Bronchial epithelial cell (primary cell): ENCODE results near the gene IFFO2. TPM values are rescaled to one million over a fixed set of nuclear protein-coding genes. Genes with fewer than 3 reads are reported as not detected.

ENCODE experiments used
- DNase-seq: peaks from one replicate; pipeline ENCODE4 v3.0.0-alpha.2; 2010; ENCODE audit warnings: low read depth
- FAIRE-seq: peaks from 2 replicates; lab custom pipeline; 2011; peaks lifted over from hg19 to GRCh38; lab: Jason Lieb, UNC
- H3K27me3 ChIP-seq: 2 replicates; pipeline ENCODE4 v1.5.1; 2011; ENCODE audit warnings: low read length; ENCODE audit not compliant: control insufficient read depth, insufficient read depth
- H3K36me3 ChIP-seq: 2 replicates; pipeline ENCODE4 v1.5.1; 2011; ENCODE audit warnings: low read length; ENCODE audit not compliant: control insufficient read depth, insufficient read depth
- H3K4me3 ChIP-seq: 2 replicates; pipeline ENCODE4 v1.5.1; 2011; ENCODE audit warnings: mild to moderate bottlenecking, low read depth, low read length, control low read depth
- total RNA-seq: library from RNA; depleted of rRNA; stranded (reverse); fragments of >200 nt; gene quantifications from 2 replicates; pipeline ENCODE4 v1.2.1, GENCODE V29; 2014
- TF ChIP-seq, protein P1 (sequence below): IDR thresholded peaks from 2 replicates; pipeline ENCODE4 v1.5.1; 2011; ENCODE audit warnings: mild to moderate bottlenecking, moderate library complexity, low read length, control low read depth, inconsistent platforms; ENCODE audit not compliant: insufficient read depth, severe bottlenecking

IFFO2 gene
- total RNA-seq, 1 donor from 2014 or later, result 11.8 TPM

DNA sequence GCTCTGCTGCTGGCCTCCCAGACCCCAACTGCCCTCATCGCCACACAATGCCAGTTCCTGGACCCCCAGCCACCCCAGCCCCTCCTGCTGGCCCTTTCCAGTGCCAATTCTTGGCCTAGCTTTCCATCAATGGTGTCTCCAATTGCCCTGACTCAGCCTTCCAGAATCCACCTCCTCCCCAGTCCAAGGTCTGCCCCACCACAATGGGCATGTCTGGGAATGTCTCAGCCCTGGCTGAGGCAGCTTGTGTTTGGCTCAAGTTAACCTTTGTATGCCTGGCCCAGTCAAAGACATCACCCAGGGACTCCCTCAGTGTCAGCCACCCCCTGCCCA is 70.5 kb downstream of the IFFO2 start:
- Histone ChIP-seq H3K36me3 (peaks cover 9% of the 10 kb centered on the region), H3K27me3 (no peaks in the 10 kb centered on the region), H3K4me3 (no peak overlapping the region)
- TF ChIP-seq, protein P1, sequence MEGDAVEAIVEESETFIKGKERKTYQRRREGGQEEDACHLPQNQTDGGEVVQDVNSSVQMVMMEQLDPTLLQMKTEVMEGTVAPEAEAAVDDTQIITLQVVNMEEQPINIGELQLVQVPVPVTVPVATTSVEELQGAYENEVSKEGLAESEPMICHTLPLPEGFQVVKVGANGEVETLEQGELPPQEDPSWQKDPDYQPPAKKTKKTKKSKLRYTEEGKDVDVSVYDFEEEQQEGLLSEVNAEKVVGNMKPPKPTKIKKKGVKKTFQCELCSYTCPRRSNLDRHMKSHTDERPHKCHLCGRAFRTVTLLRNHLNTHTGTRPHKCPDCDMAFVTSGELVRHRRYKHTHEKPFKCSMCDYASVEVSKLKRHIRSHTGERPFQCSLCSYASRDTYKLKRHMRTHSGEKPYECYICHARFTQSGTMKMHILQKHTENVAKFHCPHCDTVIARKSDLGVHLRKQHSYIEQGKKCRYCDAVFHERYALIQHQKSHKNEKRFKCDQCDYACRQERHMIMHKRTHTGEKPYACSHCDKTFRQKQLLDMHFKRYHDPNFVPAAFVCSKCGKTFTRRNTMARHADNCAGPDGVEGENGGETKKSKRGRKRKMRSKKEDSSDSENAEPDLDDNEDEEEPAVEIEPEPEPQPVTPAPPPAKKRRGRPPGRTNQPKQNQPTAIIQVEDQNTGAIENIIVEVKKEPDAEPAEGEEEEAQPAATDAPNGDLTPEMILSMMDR, result no peak
- DNase-seq, result peak; percentile 84
- peak; percentile 88 for FAIRE-seq

DNA sequence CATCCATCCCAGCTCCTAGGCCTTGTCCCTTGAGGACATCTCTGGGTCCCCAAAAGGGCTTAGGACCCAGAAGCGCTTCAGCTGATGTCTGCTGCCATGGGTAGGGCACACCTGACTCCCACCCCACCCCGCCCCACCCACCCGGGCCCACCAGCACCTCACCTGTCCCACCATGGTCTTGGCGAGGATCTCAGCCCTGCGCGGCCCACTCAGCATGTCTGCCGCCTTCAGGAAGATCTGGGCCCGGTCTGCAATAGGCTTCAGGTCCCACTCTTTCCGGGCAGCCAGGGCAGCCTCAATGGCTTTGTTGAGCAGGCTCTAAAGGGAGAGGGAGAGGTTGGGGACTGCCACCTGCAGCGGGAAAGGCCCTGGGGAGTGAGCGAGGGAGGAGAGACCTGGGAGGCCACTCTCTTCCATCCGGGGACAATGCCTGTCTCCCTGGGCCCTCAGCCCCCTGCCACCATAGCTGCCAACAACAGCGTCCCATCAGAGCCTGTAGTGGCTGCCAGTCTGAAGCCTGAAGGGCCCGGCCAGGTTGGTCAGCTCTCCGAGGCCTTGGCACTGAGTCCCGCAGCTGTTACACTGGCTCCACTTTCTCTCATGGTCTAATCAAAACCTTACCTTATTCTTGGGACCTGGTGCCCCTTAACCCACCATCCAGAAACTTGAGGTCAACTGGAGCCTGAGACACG is 71.0 kb downstream of the IFFO2 start:
- H3K36me3 ChIP-seq, result peaks cover 9% of the 10 kb centered on the region
- DNase-seq (no peak), FAIRE-seq (no peak)
- H3K4me3 ChIP-seq, result no peak overlapping the region
- TF ChIP-seq, protein P1, result no peak
- no peaks in the 10 kb centered on the region for H3K27me3 ChIP-seq

DNA sequence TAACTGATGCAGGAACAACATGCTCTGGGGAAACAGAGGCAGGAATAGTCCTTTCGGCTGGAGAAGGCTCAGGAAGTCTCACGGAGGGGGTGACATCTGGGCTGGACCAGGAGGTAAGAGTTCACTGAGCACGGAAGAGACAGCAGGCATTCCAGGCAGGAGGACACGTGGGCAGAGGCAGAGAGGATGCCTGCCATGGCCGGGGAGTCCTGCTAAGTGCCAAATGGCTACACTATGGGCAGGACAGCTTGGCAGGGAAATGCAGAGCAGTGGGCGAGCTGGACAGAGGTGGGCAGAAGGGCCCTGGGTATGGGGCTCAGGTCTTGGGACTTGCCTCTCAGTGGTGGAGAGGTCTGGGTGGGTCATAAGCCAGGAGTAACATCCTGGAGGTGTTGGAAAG is 71.7 kb downstream of the IFFO2 start:
- FAIRE-seq, result no peak

DNA sequence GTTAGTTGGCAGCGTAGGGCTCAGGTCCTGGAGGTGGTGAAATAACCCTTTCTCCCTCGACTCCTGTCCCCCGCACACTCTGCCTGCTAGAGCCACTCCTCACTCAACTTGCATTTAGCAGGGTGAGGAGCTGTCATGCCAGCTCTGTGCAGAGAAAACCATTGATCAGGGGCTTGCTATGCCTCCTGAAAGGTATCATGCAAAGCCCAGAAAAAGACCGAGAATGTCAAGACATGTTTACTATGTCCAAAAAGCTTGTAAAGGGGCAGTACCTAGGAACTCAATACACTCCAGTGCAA is 72.1 kb downstream of the IFFO2 start:
- DNase-seq (no peak), FAIRE-seq (no peak)
- no peak overlapping the region for H3K4me3 ChIP-seq
- TF ChIP-seq, protein P1, result no peak
- H3K27me3 ChIP-seq, result no peaks in the 10 kb centered on the region
- H3K36me3 ChIP-seq, result peaks cover 9% of the 10 kb centered on the region

More for the DNA sequence above, 71.7 kb downstream of the IFFO2 start:
- Histone ChIP-seq H3K4me3 (no peak overlapping the region), H3K27me3 (no peaks in the 10 kb centered on the region), H3K36me3 (peaks cover 9% of the 10 kb centered on the region)
- DNase-seq, result no peak
- TF ChIP-seq, protein P1, result no peak

DNA sequence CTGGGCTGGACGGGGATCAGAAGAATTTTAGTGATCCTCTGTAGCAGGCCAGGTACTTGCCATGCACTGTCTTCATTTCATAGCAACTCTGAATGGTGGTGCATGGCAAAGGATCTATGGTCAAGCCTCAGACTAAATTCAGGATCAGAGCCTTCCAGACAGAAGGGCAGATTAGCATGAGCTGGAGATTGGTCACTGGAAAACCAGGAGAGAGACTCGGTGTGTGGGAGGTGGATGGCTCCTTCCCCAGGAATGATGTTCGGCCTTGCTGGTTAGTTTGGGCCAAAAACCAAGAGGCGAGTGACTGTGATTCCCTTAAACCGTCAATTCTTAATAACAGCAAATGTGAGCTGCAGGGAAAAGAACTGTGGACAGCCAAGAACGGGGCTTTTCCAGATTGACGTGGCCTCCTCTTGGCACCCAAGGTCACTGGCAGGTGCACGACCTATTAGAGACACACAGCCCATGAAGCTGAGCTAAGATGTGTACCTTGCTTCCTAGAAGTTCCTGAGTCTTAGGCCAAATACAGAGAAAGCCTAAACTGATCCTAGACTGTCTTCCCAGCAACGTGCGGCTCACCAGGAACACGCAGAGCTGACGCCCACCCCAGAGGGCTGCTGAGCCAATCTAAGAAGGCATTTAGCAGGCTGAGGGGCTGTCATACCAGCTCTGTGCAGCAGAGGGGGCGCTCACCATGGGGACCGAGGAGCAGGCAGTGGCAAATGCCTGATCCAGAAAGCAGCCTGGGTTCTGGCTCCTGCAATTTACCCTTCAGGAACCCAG is 72.6 kb downstream of the IFFO2 start:
- Histone ChIP-seq H3K36me3 (peaks cover 9% of the 10 kb centered on the region), H3K27me3 (no peaks in the 10 kb centered on the region), H3K4me3 (no peak overlapping the region)
- peak; percentile 80 for FAIRE-seq
- peak; percentile 63 for DNase-seq
- TF ChIP-seq, protein P1, result peak; percentile 95
